GM23338 (cell line): ENCODE data around the gene NRCAM.

Experiments used
- EZH2 ChIP-seq: fragments of 200-600 bp; sonication (generic); IDR thresholded peaks from one replicate; pipeline ENCODE4 v1.8.0; 2017; ENCODE audit warnings: antibody characterized with exemption, mild to moderate bottlenecking, low read depth; ENCODE audit not compliant: unreplicated experiment
- EZH2phosphoT487 ChIP-seq: fragments of 200-600 bp; sonication (generic); IDR thresholded peaks from one replicate; pipeline ENCODE4 v1.8.1; 2018; ENCODE audit warnings: antibody characterized with exemption; ENCODE audit not compliant: unreplicated experiment
- POLR2AphosphoS5 ChIP-seq: IDR thresholded peaks from 2 replicates; pipeline ENCODE4 v1.6.1; 2016; ENCODE audit warnings: antibody characterized with exemption, low read depth
- STAT1 ChIP-seq: IDR thresholded peaks from one replicate; pipeline ENCODE4 v1.6.1; 2016; ENCODE audit warnings: antibody characterized with exemption; ENCODE audit not compliant: unreplicated experiment
- TF ChIP-seq, protein P1 (sequence below), 2 experiments: fragments of 200-600 bp in 1 of 2; sonication (generic) in 1 of 2; conservative IDR thresholded peaks; 2 replicates each; pipeline versions ENCODE4 v1.5.1 to v1.6.1; 2016 to 2017; ENCODE audit warnings: antibody characterized with exemption in 2 of 2, low read depth in 2 of 2, mild to moderate bottlenecking in 2 of 2, moderate library complexity in 1 of 2
- TF ChIP-seq, protein P2 (sequence below): IDR thresholded peaks from one replicate; pipeline ENCODE4 v1.6.1; 2018; ENCODE audit warnings: antibody characterized with exemption; ENCODE audit not compliant: unreplicated experiment

DNA sequence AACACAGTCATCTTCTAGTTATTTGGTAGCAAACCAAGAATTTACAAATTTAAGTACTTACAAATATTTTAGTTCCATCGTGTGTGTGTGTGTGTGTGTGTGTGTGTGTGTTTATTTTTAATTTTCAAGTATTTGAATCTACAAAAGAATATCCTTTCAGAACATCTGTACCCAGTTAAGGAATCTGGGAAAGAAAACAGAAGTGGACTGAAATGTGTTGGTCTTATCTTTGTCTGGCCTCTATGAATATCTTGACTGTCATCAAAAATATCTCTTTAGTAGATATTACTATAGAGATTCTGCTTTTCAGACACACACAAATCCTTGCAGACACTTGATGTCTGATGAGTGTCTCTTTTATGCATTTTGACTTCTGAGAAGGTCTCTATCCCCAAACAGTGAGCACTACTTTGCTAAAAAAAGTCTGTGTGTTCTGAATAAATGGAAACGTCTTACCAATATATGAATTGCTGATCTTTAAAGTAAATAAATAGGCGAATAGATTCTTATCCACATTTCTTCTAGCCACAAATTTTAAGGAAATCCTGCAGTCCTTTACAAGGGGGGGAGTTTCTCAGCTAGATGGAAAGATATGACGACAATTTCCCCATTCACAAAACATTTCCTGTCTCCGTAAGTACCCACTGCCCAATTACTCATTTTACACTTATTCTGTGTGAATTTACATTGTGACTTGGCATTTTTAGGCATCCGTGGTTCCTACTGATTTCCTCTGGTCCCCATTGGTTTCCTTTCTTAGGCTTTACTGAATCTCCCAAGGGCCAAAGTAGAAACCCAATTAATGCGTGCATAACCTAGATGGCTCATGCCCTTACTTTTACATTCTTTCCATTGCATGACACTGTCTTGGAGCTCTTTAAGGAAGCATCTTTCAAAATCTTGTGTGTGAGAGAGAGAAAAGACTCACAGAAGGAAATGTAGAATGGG, 36.0 kb downstream of the NRCAM start:
- TF ChIP-seq, protein P1, sequence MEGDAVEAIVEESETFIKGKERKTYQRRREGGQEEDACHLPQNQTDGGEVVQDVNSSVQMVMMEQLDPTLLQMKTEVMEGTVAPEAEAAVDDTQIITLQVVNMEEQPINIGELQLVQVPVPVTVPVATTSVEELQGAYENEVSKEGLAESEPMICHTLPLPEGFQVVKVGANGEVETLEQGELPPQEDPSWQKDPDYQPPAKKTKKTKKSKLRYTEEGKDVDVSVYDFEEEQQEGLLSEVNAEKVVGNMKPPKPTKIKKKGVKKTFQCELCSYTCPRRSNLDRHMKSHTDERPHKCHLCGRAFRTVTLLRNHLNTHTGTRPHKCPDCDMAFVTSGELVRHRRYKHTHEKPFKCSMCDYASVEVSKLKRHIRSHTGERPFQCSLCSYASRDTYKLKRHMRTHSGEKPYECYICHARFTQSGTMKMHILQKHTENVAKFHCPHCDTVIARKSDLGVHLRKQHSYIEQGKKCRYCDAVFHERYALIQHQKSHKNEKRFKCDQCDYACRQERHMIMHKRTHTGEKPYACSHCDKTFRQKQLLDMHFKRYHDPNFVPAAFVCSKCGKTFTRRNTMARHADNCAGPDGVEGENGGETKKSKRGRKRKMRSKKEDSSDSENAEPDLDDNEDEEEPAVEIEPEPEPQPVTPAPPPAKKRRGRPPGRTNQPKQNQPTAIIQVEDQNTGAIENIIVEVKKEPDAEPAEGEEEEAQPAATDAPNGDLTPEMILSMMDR (conservative IDR thresholded peaks at IDR 0.05; ENCODE audit: low read depth in 2 of 2): no peak
- TF ChIP-seq EZH2: no peak
- no peak for TF ChIP-seq POLR2AphosphoS5
- TF ChIP-seq EZH2phosphoT487: no peak
- no peak for TF ChIP-seq STAT1
- TF ChIP-seq, protein P2, sequence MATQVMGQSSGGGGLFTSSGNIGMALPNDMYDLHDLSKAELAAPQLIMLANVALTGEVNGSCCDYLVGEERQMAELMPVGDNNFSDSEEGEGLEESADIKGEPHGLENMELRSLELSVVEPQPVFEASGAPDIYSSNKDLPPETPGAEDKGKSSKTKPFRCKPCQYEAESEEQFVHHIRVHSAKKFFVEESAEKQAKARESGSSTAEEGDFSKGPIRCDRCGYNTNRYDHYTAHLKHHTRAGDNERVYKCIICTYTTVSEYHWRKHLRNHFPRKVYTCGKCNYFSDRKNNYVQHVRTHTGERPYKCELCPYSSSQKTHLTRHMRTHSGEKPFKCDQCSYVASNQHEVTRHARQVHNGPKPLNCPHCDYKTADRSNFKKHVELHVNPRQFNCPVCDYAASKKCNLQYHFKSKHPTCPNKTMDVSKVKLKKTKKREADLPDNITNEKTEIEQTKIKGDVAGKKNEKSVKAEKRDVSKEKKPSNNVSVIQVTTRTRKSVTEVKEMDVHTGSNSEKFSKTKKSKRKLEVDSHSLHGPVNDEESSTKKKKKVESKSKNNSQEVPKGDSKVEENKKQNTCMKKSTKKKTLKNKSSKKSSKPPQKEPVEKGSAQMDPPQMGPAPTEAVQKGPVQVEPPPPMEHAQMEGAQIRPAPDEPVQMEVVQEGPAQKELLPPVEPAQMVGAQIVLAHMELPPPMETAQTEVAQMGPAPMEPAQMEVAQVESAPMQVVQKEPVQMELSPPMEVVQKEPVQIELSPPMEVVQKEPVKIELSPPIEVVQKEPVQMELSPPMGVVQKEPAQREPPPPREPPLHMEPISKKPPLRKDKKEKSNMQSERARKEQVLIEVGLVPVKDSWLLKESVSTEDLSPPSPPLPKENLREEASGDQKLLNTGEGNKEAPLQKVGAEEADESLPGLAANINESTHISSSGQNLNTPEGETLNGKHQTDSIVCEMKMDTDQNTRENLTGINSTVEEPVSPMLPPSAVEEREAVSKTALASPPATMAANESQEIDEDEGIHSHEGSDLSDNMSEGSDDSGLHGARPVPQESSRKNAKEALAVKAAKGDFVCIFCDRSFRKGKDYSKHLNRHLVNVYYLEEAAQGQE: no peak
